HG03457 (cell line): ENCODE data around the gene ARV1.
"Not testable (repeated sequence)": the region's sequence is repeated elsewhere in the genome, so short reads cannot be mapped to it uniquely, and the experiment has no call there.

Experiments used
- ATAC-seq: cut with Tn5 transposase; IDR thresholded peaks from one replicate; pipeline ENCODE4 v1.9.1; 2021; ENCODE audit warnings: moderate number of reproducible peaks; ENCODE audit not compliant: unreplicated experiment

The ARV1 gene

GRCh38 chr1:230976825-230977747 lies 1.8 kb upstream of the ARV1 start:
- ATAC-seq, result no peak

GRCh38 chr1:230977761-230978490 lies 968 bp upstream of the ARV1 start:
- ATAC-seq, result peak; percentile 15

- ATAC-seq, result no peak
These were observed 459 bp downstream of the ARV1 start for GRCh38 chr1:230979389-230979716.

GRCh38 chr1:230979952-230980351 lies 1.1 kb downstream of the ARV1 start:
- ATAC-seq, result no peak

GRCh38 chr1:230982696-230983095 lies 3.8 kb downstream of the ARV1 start:
- no peak for ATAC-seq

GRCh38 chr1:230983811-230984210 lies 4.9 kb downstream of the ARV1 start:
- no peak for ATAC-seq

- ATAC-seq, result not testable (repeated sequence)
These were observed 6.0 kb downstream of the ARV1 start for GRCh38 chr1:230984622-230985515.

GRCh38 chr1:230985711-230986110 lies 6.8 kb downstream of the ARV1 start:
- ATAC-seq, result no peak

GRCh38 chr1:230986976-230987375 lies 8.1 kb downstream of the ARV1 start:
- no peak for ATAC-seq

GRCh38 chr1:230987448-230987847 lies 8.6 kb downstream of the ARV1 start:
- no peak for ATAC-seq

- no peak for ATAC-seq
These were observed 13.3 kb downstream of the ARV1 start for GRCh38 chr1:230992100-230992774.

GRCh38 chr1:230994860-230995259 lies 16.0 kb downstream of the ARV1 start:
- no peak for ATAC-seq

- no peak for ATAC-seq
These were observed 21.3 kb downstream of the ARV1 start for GRCh38 chr1:231000201-231000600.

GRCh38 chr1:231000639-231001038 lies 21.7 kb downstream of the ARV1 start:
- no peak for ATAC-seq

GRCh38 chr1:231001892-231002291 lies 23.0 kb downstream of the ARV1 start:
- ATAC-seq, result no peak

GRCh38 chr1:231007535-231007934 lies 28.6 kb downstream of the ARV1 start:
- not testable (repeated sequence) for ATAC-seq

- ATAC-seq, result no peak
These were observed 32.5 kb downstream of the ARV1 start for GRCh38 chr1:231011360-231011759.

- no peak for ATAC-seq
These were observed 33.1 kb downstream of the ARV1 start for GRCh38 chr1:231011963-231012362.

- no peak for ATAC-seq
These were observed 34.6 kb downstream of the ARV1 start for GRCh38 chr1:231013391-231014015.

GRCh38 chr1:231016234-231016633 lies 37.3 kb downstream of the ARV1 start:
- ATAC-seq, result no peak
